Measurements from ENCODE around the gene TTC21A. TPM values are rescaled to one million over a fixed set of nuclear protein-coding genes. Genes with fewer than 3 reads are reported as not detected.
"Not testable (repeated sequence)": the region's sequence is repeated elsewhere in the genome, so short reads cannot be mapped to it uniquely, and the experiment has no call there.

Gene TTC21A
- total RNA-seq (2014; rRNA removed; shearing (Covaris generic)): 0.36 and 0.56 TPM in 2 replicates

- H3K9me3 ChIP-seq (replicated peaks): no peaks in the 10 kb centered on the region
- H3K4me1 ChIP-seq: peaks cover 9% of the 10 kb centered on the region; the same call in 1 of the 2 replicates
- no peaks in the 10 kb centered on the region for H3K27me3 ChIP-seq
- no peaks in the 10 kb centered on the region for H3K36me3 ChIP-seq
- peak within 1 kb of the TSS; percentile 55; the same call in 1 of the 2 replicates for H3K27ac ChIP-seq
- DNase-seq: peak; percentile 68 to 76
- peak within 1 kb of the TSS; percentile 99 for H3K4me3 ChIP-seq
Observed at GRCh38 chr3:39107388-39108199, at the start of gene TTC21A, which contains the start of gene GORASP1. TSS of gene TTC21A (plus strand) at chr3:39107680. CDS start at chr3:39107838, 158 bp downstream. TSS of gene GORASP1 (minus strand) at chr3:39107627. CDS start at chr3:39107541, 86 bp downstream.

- H3K4me1 ChIP-seq; DNase-seq; H3K9me3 ChIP-seq (replicated peaks); H3K4me3 ChIP-seq; H3K27me3 ChIP-seq; H3K27ac ChIP-seq; H3K36me3 ChIP-seq: not testable (repeated sequence)
Observed at GRCh38 chr3:39061228-39061627, 46.3 kb upstream of the TTC21A start.

GRCh38 chr3:39062180-39062579 is 45.3 kb upstream of the TTC21A start:
- no peaks in the 10 kb centered on the region for H3K36me3 ChIP-seq
- H3K27me3 ChIP-seq: no peaks in the 10 kb centered on the region
- no peaks in the 10 kb centered on the region for H3K9me3 ChIP-seq (replicated peaks)
- no peak overlapping the region for H3K4me3 ChIP-seq
- no peak overlapping the region for H3K27ac ChIP-seq
- H3K4me1 ChIP-seq: no peaks in the 10 kb centered on the region
- DNase-seq: no peak

GRCh38 chr3:39063143-39063542 is 44.3 kb upstream of the TTC21A start:
- H3K4me1 ChIP-seq: no peaks in the 10 kb centered on the region
- no peak overlapping the region for H3K4me3 ChIP-seq
- no peaks in the 10 kb centered on the region for H3K9me3 ChIP-seq (replicated peaks)
- DNase-seq: no peak
- H3K27ac ChIP-seq: no peak overlapping the region
- H3K27me3 ChIP-seq: no peaks in the 10 kb centered on the region
- no peaks in the 10 kb centered on the region; the same call in 1 of the 2 replicates for H3K36me3 ChIP-seq

GRCh38 chr3:39064646-39065045 is 42.8 kb upstream of the TTC21A start:
- Histone ChIP-seq H3K27me3 (no peaks in the 10 kb centered on the region), H3K4me3 (no peak overlapping the region), H3K27ac (no peak overlapping the region), H3K4me1 (no peaks in the 10 kb centered on the region), H3K9me3 (replicated peaks) (no peaks in the 10 kb centered on the region), H3K36me3 (no peaks in the 10 kb centered on the region; the same call in 1 of the 2 replicates)
- DNase-seq: no peak

- Histone ChIP-seq H3K27ac (no peak overlapping the region), H3K4me3 (no peak overlapping the region), H3K27me3 (no peaks in the 10 kb centered on the region), H3K9me3 (replicated peaks) (no peaks in the 10 kb centered on the region), H3K36me3 (no peaks in the 10 kb centered on the region; the same call in 1 of the 2 replicates), H3K4me1 (no peaks in the 10 kb centered on the region)
- peak; percentile 2 to 6 for DNase-seq
Observed at GRCh38 chr3:39065197-39065596, 42.3 kb upstream of the TTC21A start.

GRCh38 chr3:39067286-39067685 is 40.2 kb upstream of the TTC21A start:
- Histone ChIP-seq H3K27me3 (no peaks in the 10 kb centered on the region), H3K36me3 (no peaks in the 10 kb centered on the region; the same call in 1 of the 2 replicates)
- no peak for DNase-seq

GRCh38 chr3:39068556-39068955 is 38.9 kb upstream of the TTC21A start:
- Histone ChIP-seq H3K27ac (no peak overlapping the region), H3K4me3 (no peak overlapping the region), H3K4me1 (no peaks in the 10 kb centered on the region), H3K36me3 (no peaks in the 10 kb centered on the region; the same call in 1 of the 2 replicates), H3K27me3 (no peaks in the 10 kb centered on the region), H3K9me3 (replicated peaks) (no peaks in the 10 kb centered on the region)
- DNase-seq: no peak

More at GRCh38 chr3:39067286-39067685, 40.2 kb upstream of the TTC21A start:
- Histone ChIP-seq H3K9me3 (replicated peaks) (no peaks in the 10 kb centered on the region), H3K4me1 (no peaks in the 10 kb centered on the region), H3K4me3 (no peak overlapping the region), H3K27ac (no peak overlapping the region)

GRCh38 chr3:39075910-39076309 is 31.6 kb upstream of the TTC21A start:
- DNase-seq: no peak
- no peak overlapping the region for H3K4me3 ChIP-seq
- peaks cover 2% of the 10 kb centered on the region for H3K4me1 ChIP-seq
- no peaks in the 10 kb centered on the region for H3K9me3 ChIP-seq (replicated peaks)
- H3K27me3 ChIP-seq: no peaks in the 10 kb centered on the region
- H3K36me3 ChIP-seq: no peaks in the 10 kb centered on the region; the same call in 1 of the 2 replicates
- H3K27ac ChIP-seq: no peak overlapping the region

- Histone ChIP-seq H3K27ac (no peak overlapping the region), H3K36me3 (no peaks in the 10 kb centered on the region; the same call in 1 of the 2 replicates)
- no peak for DNase-seq
Observed at GRCh38 chr3:39079530-39079929, 27.9 kb upstream of the TTC21A start.

GRCh38 chr3:39080026-39080425 is 27.5 kb upstream of the TTC21A start:
- no peak overlapping the region for H3K4me3 ChIP-seq
- no peak overlapping the region for H3K27ac ChIP-seq
- H3K4me1 ChIP-seq: peaks cover 6% of the 10 kb centered on the region
- H3K36me3 ChIP-seq: no peaks in the 10 kb centered on the region
- DNase-seq: no peak
- no peaks in the 10 kb centered on the region for H3K9me3 ChIP-seq (replicated peaks)
- H3K27me3 ChIP-seq: no peaks in the 10 kb centered on the region

More at GRCh38 chr3:39079530-39079929, 27.9 kb upstream of the TTC21A start:
- no peaks in the 10 kb centered on the region for H3K27me3 ChIP-seq
- peaks cover 6% of the 10 kb centered on the region for H3K4me1 ChIP-seq
- H3K9me3 ChIP-seq (replicated peaks): no peaks in the 10 kb centered on the region
- H3K4me3 ChIP-seq: no peak overlapping the region

GRCh38 chr3:39082666-39083313 is 24.7 kb upstream of the TTC21A start:
- no peak overlapping the region for H3K4me3 ChIP-seq
- H3K27me3 ChIP-seq: no peaks in the 10 kb centered on the region
- peaks cover 7% of the 10 kb centered on the region for H3K4me1 ChIP-seq
- no peak overlapping the region for H3K27ac ChIP-seq
- DNase-seq: no peak
- H3K36me3 ChIP-seq: no peaks in the 10 kb centered on the region; the same call in 1 of the 2 replicates
- no peaks in the 10 kb centered on the region for H3K9me3 ChIP-seq (replicated peaks)

GRCh38 chr3:39086144-39086543 is 21.3 kb upstream of the TTC21A start:
- Histone ChIP-seq H3K27me3 (no peaks in the 10 kb centered on the region), H3K27ac (no peak overlapping the region), H3K4me3 (no peak overlapping the region), H3K4me1 (peaks cover 27% of the 10 kb centered on the region), H3K9me3 (replicated peaks) (no peaks in the 10 kb centered on the region), H3K36me3 (peaks cover 4% of the 10 kb centered on the region; the same call in 1 of the 2 replicates)
- no peak for DNase-seq

GRCh38 chr3:39088456-39088855 is 19.0 kb upstream of the TTC21A start:
- Histone ChIP-seq H3K9me3 (replicated peaks) (no peaks in the 10 kb centered on the region), H3K4me1 (peaks cover 32% of the 10 kb centered on the region), H3K4me3 (no peak overlapping the region), H3K27me3 (no peaks in the 10 kb centered on the region), H3K36me3 (peaks cover 6% of the 10 kb centered on the region; the same call in 1 of the 2 replicates), H3K27ac (peak overlapping the region; percentile 47)
- no peak for DNase-seq

- peak; percentile 61 to 79 for DNase-seq
- Histone ChIP-seq H3K27me3 (no peaks in the 10 kb centered on the region), H3K36me3 (peaks cover 8% of the 10 kb centered on the region; the same call in 1 of the 2 replicates), H3K9me3 (replicated peaks) (no peaks in the 10 kb centered on the region), H3K4me1 (peaks cover 32% of the 10 kb centered on the region), H3K4me3 (no peak overlapping the region), H3K27ac (peak overlapping the region; percentile 47)
Observed at GRCh38 chr3:39088889-39089288, 18.6 kb upstream of the TTC21A start.

All from SJCRH30 (cell line).